Measurements from ENCODE around the gene C8A.

Gene C8A

GRCh38 chr1:56967355-56967754 lies 112.8 kb downstream of the C8A start:
- TF ChIP-seq GABPA (IDR thresholded peaks at IDR 0.05; ENCODE audit: low read depth): no peak
- TF ChIP-seq REST (IDR thresholded peaks at IDR 0.05; ENCODE audit: insufficient replicate concordance, low read depth): no peak
- DNase-seq (ENCODE audit: low read depth in 1 of 2, low spot score in 1 of 2): no peak
- Histone ChIP-seq H3K27me3 (ENCODE audit: insufficient read depth, poor library complexity, severe bottlenecking) (no peaks in the 10 kb centered on the region), H3K27ac (replicated peaks) (no peak overlapping the region), H3K4me3 (replicated peaks; ENCODE audit: insufficient read depth, low read length) (no peak overlapping the region)
